ENCODE results near the gene UGT1A9. TPM values are rescaled to one million over a fixed set of nuclear protein-coding genes. Genes with fewer than 3 reads are reported as not detected.

Gene UGT1A9
- polyA plus RNA-seq, 1 of the 3 experiments (the other 2 are of a cell fraction), result not detected

- no peak for TF ChIP-seq MAX (IDR thresholded peaks at IDR 0.05; ENCODE audit: low read depth)
- no peak for TF ChIP-seq EP300 (IDR thresholded peaks at IDR 0.05; ENCODE audit: borderline replicate concordance in 1 of 2, low read depth in 1 of 2, low read length in 1 of 2)
- no peak for TF ChIP-seq MXI1 (IDR thresholded peaks at IDR 0.05; ENCODE audit: low read depth, low read length)
- TF ChIP-seq NFIC (IDR thresholded peaks at IDR 0.05; ENCODE audit: borderline replicate concordance), result no peak
- no peak for TF ChIP-seq REST (IDR thresholded peaks at IDR 0.05; ENCODE audit: low read depth, low read length)
- no peak for TF ChIP-seq TCF12 (IDR thresholded peaks at IDR 0.05)
- no peak for TF ChIP-seq FOSL2 (IDR thresholded peaks at IDR 0.05; ENCODE audit: borderline replicate concordance, low read depth)
- WGBS (ENCODE audit: low lambda C conversion rate), result 51% methylated on average over 5 of the region's 5 CpGs
- no peaks in the 10 kb centered on the region for H3K79me2 ChIP-seq (ENCODE audit: insufficient read depth)
- no peak overlapping the region for H3K4me3 ChIP-seq (ENCODE audit: low read depth in 2 of 2, low read length in 1 of 2)
- no peaks in the 10 kb centered on the region for H3F3A ChIP-seq (replicated peaks; ENCODE audit: insufficient read depth)
- DNase-seq, result no peak
- H3K9ac ChIP-seq, result no peak overlapping the region
- no peak overlapping the region for H2AFZ ChIP-seq (ENCODE audit: low read depth)
- H4K20me1 ChIP-seq (ENCODE audit: insufficient read depth), result no peaks in the 10 kb centered on the region
- H3K27me3 ChIP-seq (ENCODE audit: insufficient read depth), result no peaks in the 10 kb centered on the region
- no peaks in the 10 kb centered on the region for H3K4me1 ChIP-seq (ENCODE audit: control insufficient read depth in 1 of 2, insufficient read depth in 2 of 2, low read depth in 1 of 2, low read length in 1 of 2)
- no peaks in the 10 kb centered on the region for H3K36me3 ChIP-seq (replicated peaks in 1 of 2; ENCODE audit: control insufficient read depth in 1 of 2, insufficient read depth in 2 of 2, low read length in 1 of 2)
- no peaks in the 10 kb centered on the region for H3K9me2 ChIP-seq
- no peak overlapping the region for H3K4me2 ChIP-seq
- POLR2A ChIA-PET, result no interaction called here
- CTCF ChIA-PET, result no interaction called here
- no peaks in the 10 kb centered on the region for H3K9me3 ChIP-seq
- no peak overlapping the region for H3K27ac ChIP-seq (ENCODE audit: low read depth in 2 of 2, low read length in 1 of 2)
Measured at GRCh38 chr2:233688341-233688740, 16.6 kb downstream of the UGT1A9 start.

DNA sequence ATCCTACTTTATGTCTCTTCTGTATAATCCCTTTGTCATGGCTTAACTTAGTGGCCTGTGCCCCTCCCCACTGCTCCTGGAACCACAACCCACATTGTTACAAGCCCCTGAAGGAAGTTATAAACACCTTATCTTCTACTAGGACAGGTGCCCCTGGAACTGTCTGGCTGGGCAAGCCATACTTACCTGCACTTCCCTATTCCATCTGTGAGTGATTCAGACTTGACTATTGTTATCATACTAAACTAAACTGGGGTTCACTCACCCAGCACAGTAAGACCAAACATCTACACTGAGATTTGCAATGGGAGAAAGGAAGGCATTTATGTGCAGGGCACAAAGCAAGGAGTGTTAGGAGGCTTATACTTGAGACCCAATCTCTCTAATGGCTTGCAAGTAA is 17.3 kb downstream of the UGT1A9 start:
- Histone ChIP-seq H3K4me1 (ENCODE audit: control insufficient read depth in 1 of 2, insufficient read depth in 2 of 2, low read depth in 1 of 2, low read length in 1 of 2) (no peaks in the 10 kb centered on the region), H3K27me3 (ENCODE audit: insufficient read depth) (no peaks in the 10 kb centered on the region), H3K4me3 (ENCODE audit: low read depth in 2 of 2, low read length in 1 of 2) (no peak overlapping the region), H3K27ac (ENCODE audit: low read depth in 2 of 2, low read length in 1 of 2) (no peak overlapping the region), H4K20me1 (ENCODE audit: insufficient read depth) (no peaks in the 10 kb centered on the region), H3K79me2 (ENCODE audit: insufficient read depth) (no peaks in the 10 kb centered on the region), H3K9ac (no peak overlapping the region), H3K36me3 (replicated peaks in 1 of 2; ENCODE audit: control insufficient read depth in 1 of 2, insufficient read depth in 2 of 2, low read length in 1 of 2) (no peaks in the 10 kb centered on the region), H3K9me3 (no peaks in the 10 kb centered on the region), H3F3A (replicated peaks; ENCODE audit: insufficient read depth) (no peaks in the 10 kb centered on the region), H3K4me2 (no peak overlapping the region), H3K9me2 (no peaks in the 10 kb centered on the region), H2AFZ (ENCODE audit: low read depth) (no peak overlapping the region)
- TF ChIP-seq RFX5 (IDR thresholded peaks at IDR 0.05; ENCODE audit: low read length) (no peak), JUND (IDR thresholded peaks at IDR 0.05) (no peak), GATA2 (CRISPR knock-in tag; IDR thresholded peaks at IDR 0.05) (no peak), EP300 (IDR thresholded peaks at IDR 0.05; ENCODE audit: borderline replicate concordance in 1 of 2, low read depth in 1 of 2, low read length in 1 of 2) (no peak), ELF1 (IDR thresholded peaks at IDR 0.05) (no peak)
- POLR2A ChIA-PET, result no interaction called here
- CTCF ChIA-PET, result no interaction called here
- DNase-seq, result no peak
